ENCODE measurements around the gene TEX22.

DNA sequence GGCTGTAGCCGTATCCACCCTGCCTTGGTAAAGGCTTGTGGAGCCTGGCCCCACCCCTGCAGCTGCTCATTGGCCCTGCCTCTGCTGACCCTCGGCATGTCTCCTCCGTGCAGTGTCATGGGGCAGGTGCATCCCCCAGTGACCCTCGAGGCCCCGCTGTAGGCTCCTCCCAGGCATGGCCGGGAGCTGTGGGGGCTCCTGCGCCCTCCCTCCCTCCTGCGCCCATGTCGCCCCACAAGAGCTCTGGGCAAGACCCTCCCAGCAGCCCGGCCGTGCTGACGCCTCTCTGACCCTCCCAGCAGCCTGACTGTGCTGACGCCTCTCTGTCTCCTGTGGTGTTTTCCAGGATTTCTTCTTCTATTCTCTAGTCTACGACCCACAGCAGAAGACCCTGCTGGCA lies 55.5 kb downstream of the TEX22 start:
- TF ChIP-seq, protein P1, sequence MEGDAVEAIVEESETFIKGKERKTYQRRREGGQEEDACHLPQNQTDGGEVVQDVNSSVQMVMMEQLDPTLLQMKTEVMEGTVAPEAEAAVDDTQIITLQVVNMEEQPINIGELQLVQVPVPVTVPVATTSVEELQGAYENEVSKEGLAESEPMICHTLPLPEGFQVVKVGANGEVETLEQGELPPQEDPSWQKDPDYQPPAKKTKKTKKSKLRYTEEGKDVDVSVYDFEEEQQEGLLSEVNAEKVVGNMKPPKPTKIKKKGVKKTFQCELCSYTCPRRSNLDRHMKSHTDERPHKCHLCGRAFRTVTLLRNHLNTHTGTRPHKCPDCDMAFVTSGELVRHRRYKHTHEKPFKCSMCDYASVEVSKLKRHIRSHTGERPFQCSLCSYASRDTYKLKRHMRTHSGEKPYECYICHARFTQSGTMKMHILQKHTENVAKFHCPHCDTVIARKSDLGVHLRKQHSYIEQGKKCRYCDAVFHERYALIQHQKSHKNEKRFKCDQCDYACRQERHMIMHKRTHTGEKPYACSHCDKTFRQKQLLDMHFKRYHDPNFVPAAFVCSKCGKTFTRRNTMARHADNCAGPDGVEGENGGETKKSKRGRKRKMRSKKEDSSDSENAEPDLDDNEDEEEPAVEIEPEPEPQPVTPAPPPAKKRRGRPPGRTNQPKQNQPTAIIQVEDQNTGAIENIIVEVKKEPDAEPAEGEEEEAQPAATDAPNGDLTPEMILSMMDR (conservative IDR thresholded peaks at IDR 0.05 in 1 of 2, IDR thresholded peaks at IDR 0.05 in 1 of 2; ENCODE audit: extremely low read depth in 1 of 2, insufficient read depth in 1 of 2, low read depth in 1 of 2, low read length in 2 of 2): no peak
- TF ChIP-seq EZH2 (IDR thresholded peaks at IDR 0.05; ENCODE audit: borderline replicate concordance, low read length): no peak

All from mammary epithelial cell (primary cell).